ENCODE data around the gene PIGP. TPM values are rescaled to one million over a fixed set of nuclear protein-coding genes. Genes with fewer than 3 reads are reported as not detected.

Gene PIGP
- total and polyA plus RNA-seq, 9 of the 15 experiments (the other 6 are each of a cell fraction or from before 2014, with no cell fraction given), result 18.3 to 122 (median 35.6) TPM

- no peak for TF ChIP-seq ARID3B (CRISPR knock-in tag; IDR thresholded peaks at IDR 0.05; ENCODE audit: borderline replicate concordance)
- TF ChIP-seq TCFL5 (CRISPR knock-in tag; conservative IDR thresholded peaks at IDR 0.05), result no peak
- TF ChIP-seq PREB (CRISPR knock-in tag; IDR thresholded peaks at IDR 0.05), result no peak
- TF ChIP-seq ARID1B (IDR thresholded peaks at IDR 0.05), result no peak
- no peak for TF ChIP-seq TCF3 (CRISPR knock-in tag; IDR thresholded peaks at IDR 0.05)
- no peak for TF ChIP-seq ZNF324 (CRISPR knock-in tag; IDR thresholded peaks at IDR 0.05)
- TF ChIP-seq ZBTB49 (CRISPR knock-in tag; IDR thresholded peaks at IDR 0.05; ENCODE audit: borderline replicate concordance), result no peak
- no peak for TF ChIP-seq CBFA2T2 (conservative IDR thresholded peaks at IDR 0.05)
- no peak for TF ChIP-seq SMARCE1 (IDR thresholded peaks at IDR 0.05)
- no peak for TF ChIP-seq PTRF (tag; IDR thresholded peaks at IDR 0.05)
- TF ChIP-seq BMI1 (IDR thresholded peaks at IDR 0.05; ENCODE audit: low read length), result no peak
- no peak for TF ChIP-seq ZNF436 (CRISPR knock-in tag; IDR thresholded peaks at IDR 0.05)
- peak; percentile 22; the same call in 1 of the 2 replicates for TF ChIP-seq ZNF583 (CRISPR knock-in tag; IDR thresholded peaks at IDR 0.05)
- no peak; the same call in 1 of the 2 replicates for TF ChIP-seq KAT7 (CRISPR knock-in tag; IDR thresholded peaks at IDR 0.05; ENCODE audit: borderline replicate concordance)
- no peak for TF ChIP-seq MLX (CRISPR knock-in tag; conservative IDR thresholded peaks at IDR 0.05)
- TF ChIP-seq C11orf30 (IDR thresholded peaks at IDR 0.05; ENCODE audit: low read depth), result no peak
- TF ChIP-seq TARDBP (IDR thresholded peaks at IDR 0.05), result peak; percentile 27; the same call in 1 of the 2 replicates
- TF ChIP-seq RAD51 (IDR thresholded peaks at IDR 0.05; ENCODE audit: borderline replicate concordance, low read depth), result no peak
- no peak for TF ChIP-seq ZNF561 (CRISPR knock-in tag; conservative IDR thresholded peaks at IDR 0.05)
- peak; percentile 77 for TF ChIP-seq BHLHE40 (IDR thresholded peaks at IDR 0.05; ENCODE audit: low read length)
- TF ChIP-seq ZNF280A (IDR thresholded peaks at IDR 0.05; ENCODE audit: low read depth, partially characterized antibody), result no peak
- no peak for TF ChIP-seq PHF20 (IDR thresholded peaks at IDR 0.05; ENCODE audit: partially characterized antibody)
- no peak for TF ChIP-seq NCOA4 (IDR thresholded peaks at IDR 0.05; ENCODE audit: partially characterized antibody)
- peak; percentile 53; the same call in 1 of the 2 replicates for TF ChIP-seq GABPA (tag; conservative IDR thresholded peaks at IDR 0.05; ENCODE audit: low read depth)
Observed at GRCh38 chr21:37072988-37073416, at the start of gene PIGP, which contains the start of gene TTC3 (continued).

Data from K562 (cell line).